ENCODE data around the gene HRH1.
"Not testable (repeated sequence)": the region's sequence is repeated elsewhere in the genome, so short reads cannot be mapped to it uniquely, and the experiment has no call there.

Gene HRH1

GRCh38 chr3:11172096-11172690 lies 17.9 kb downstream of the HRH1 start:
- no peak for DNase-seq

- no peak for DNase-seq
Observed at GRCh38 chr3:11173828-11174465, 19.7 kb downstream of the HRH1 start.

GRCh38 chr3:11178421-11178820 lies 24.1 kb downstream of the HRH1 start:
- no peak for DNase-seq

- not testable (repeated sequence) for DNase-seq
Observed at GRCh38 chr3:11184328-11184969, 30.2 kb downstream of the HRH1 start.

- no peak for DNase-seq
Observed at GRCh38 chr3:11185144-11185543, 30.9 kb downstream of the HRH1 start.

GRCh38 chr3:11185564-11186317 lies 31.4 kb downstream of the HRH1 start:
- DNase-seq, result no peak

- no peak for DNase-seq
Observed at GRCh38 chr3:11186318-11186692, 32.0 kb downstream of the HRH1 start.

GRCh38 chr3:11186771-11187191 lies 32.5 kb downstream of the HRH1 start:
- DNase-seq, result no peak

GRCh38 chr3:11187681-11188080 lies 33.4 kb downstream of the HRH1 start:
- no peak for DNase-seq

- DNase-seq, result no peak
Observed at GRCh38 chr3:11188231-11188630, 33.9 kb downstream of the HRH1 start.

- peak in 1 of 4 experiments; percentile 15 for DNase-seq
Observed at GRCh38 chr3:11195201-11195600, 40.9 kb downstream of the HRH1 start.

GRCh38 chr3:11195721-11196332 lies 41.5 kb downstream of the HRH1 start:
- no peak for DNase-seq

- no peak for DNase-seq
Observed at GRCh38 chr3:11197484-11197883, 43.2 kb downstream of the HRH1 start.

- no peak for DNase-seq
Observed at GRCh38 chr3:11198070-11198469, 43.8 kb downstream of the HRH1 start.

- no peak for DNase-seq
Observed at GRCh38 chr3:11198495-11198894, 44.2 kb downstream of the HRH1 start.

GRCh38 chr3:11199902-11200845 lies 45.9 kb downstream of the HRH1 start:
- peak in 1 of 4 experiments; percentile 13 for DNase-seq

- peak in 1 of 4 experiments; percentile 18 for DNase-seq
Observed at GRCh38 chr3:11201251-11202019, 47.1 kb downstream of the HRH1 start.

- no peak for DNase-seq
Observed at GRCh38 chr3:11203961-11204360, 49.7 kb downstream of the HRH1 start.

GRCh38 chr3:11204697-11205348 lies 50.5 kb downstream of the HRH1 start:
- DNase-seq, result no peak

GRCh38 chr3:11205881-11206280 lies 51.6 kb downstream of the HRH1 start:
- not testable (repeated sequence) for DNase-seq

Measured in suppressor macrophage (primary cell).